Mesenchymal stem cell (in vitro differentiated cells and primary cell): ENCODE data around the gene WNT8B.

ENCODE experiments used
- DNase-seq: peaks from one replicate; pipeline ENCODE4 v3.0.0-alpha.2; 2013
- H2AFZ ChIP-seq: one replicate; pipeline ENCODE4 v1.6.1; 2013; ENCODE audit warnings: low read depth, mild to moderate bottlenecking, control low read depth, inconsistent platforms, low read length, moderate library complexity
- H2AK5ac ChIP-seq: 2 replicates; pipeline ENCODE4 v1.6.1; 2013; ENCODE audit warnings: low read length, moderate library complexity, mild to moderate bottlenecking, inconsistent platforms; ENCODE audit not compliant: severe bottlenecking
- H2BK120ac ChIP-seq: one replicate; pipeline ENCODE4 v1.6.1; 2013; ENCODE audit warnings: low read depth, mild to moderate bottlenecking, inconsistent platforms, low read length, moderate library complexity
- H2BK12ac ChIP-seq, 2 experiments: one replicate each; pipeline ENCODE4 v1.6.1; 2013; ENCODE audit warnings: inconsistent platforms in 2 of 2, low read length in 2 of 2, mild to moderate bottlenecking in 2 of 2, moderate library complexity in 2 of 2, control low read depth in 1 of 2
- H2BK15ac ChIP-seq: one replicate; pipeline ENCODE4 v1.6.1; 2013; ENCODE audit warnings: mild to moderate bottlenecking, low read depth, inconsistent platforms; ENCODE audit not compliant: poor library complexity, severe bottlenecking
- H2BK5ac ChIP-seq: 2 replicates; pipeline ENCODE4 v1.6.1; 2013; ENCODE audit warnings: low read depth, mild to moderate bottlenecking, low read length, control low read depth, inconsistent platforms; ENCODE audit not compliant: poor library complexity, severe bottlenecking
- H3K14ac ChIP-seq, 2 experiments: one replicate each; pipeline ENCODE4 v1.6.1; 2013; ENCODE audit warnings: inconsistent platforms in 2 of 2, low read length in 2 of 2, control low read depth in 1 of 2, mild to moderate bottlenecking in 1 of 2, moderate library complexity in 1 of 2
- H3K18ac ChIP-seq, 2 experiments: one replicate each; pipeline ENCODE4 v1.6.1; 2013; ENCODE audit warnings: inconsistent platforms in 2 of 2, low read length in 2 of 2, control low read depth in 1 of 2, low read depth in 1 of 2, mild to moderate bottlenecking in 1 of 2
- H3K23ac ChIP-seq, 2 experiments: one replicate each; pipeline ENCODE4 v1.6.1; 2013; ENCODE audit warnings: inconsistent platforms in 2 of 2, low read length in 2 of 2, mild to moderate bottlenecking in 2 of 2, moderate library complexity in 2 of 2, control low read depth in 1 of 2
- H3K27ac ChIP-seq: 2 replicates; pipeline ENCODE4 v1.5.1; 2013; ENCODE audit warnings: mild to moderate bottlenecking, moderate library complexity, low read length, control low read depth, inconsistent platforms; ENCODE audit not compliant: poor library complexity, severe bottlenecking
- H3K27me3 ChIP-seq, 2 experiments: 2 replicates each; pipeline versions ENCODE4 v1.6.1 to v1.7.0; 2013; ENCODE audit warnings: low read length in 2 of 2, mild to moderate bottlenecking in 2 of 2, moderate library complexity in 2 of 2, control low read depth in 1 of 2, inconsistent platforms in 1 of 2; ENCODE audit not compliant: control insufficient read depth in 1 of 2, insufficient read depth in 1 of 2
- H3K36me3 ChIP-seq, 2 experiments: 2 replicates each; pipeline versions ENCODE4 v1.6.1 to v1.7.0; 2013; ENCODE audit warnings: low read length in 2 of 2, control low read depth in 1 of 2, inconsistent platforms in 1 of 2, low read depth in 1 of 2, mild to moderate bottlenecking in 1 of 2; ENCODE audit not compliant: insufficient read depth in 2 of 2, control insufficient read depth in 1 of 2
- H3K4ac ChIP-seq, 2 experiments: one replicate each; pipeline ENCODE4 v1.6.1; 2013; ENCODE audit warnings: inconsistent platforms in 2 of 2, low read length in 2 of 2, mild to moderate bottlenecking in 2 of 2, moderate library complexity in 2 of 2, control low read depth in 1 of 2, low read depth in 1 of 2
- H3K4me1 ChIP-seq: 2 replicates; pipeline ENCODE4 v1.6.1; 2013; ENCODE audit warnings: low read depth, low read length, control low read depth; ENCODE audit not compliant: control insufficient read depth, insufficient read depth
- H3K4me2 ChIP-seq: 2 replicates; pipeline ENCODE4 v1.6.1; 2013; ENCODE audit warnings: low read length, mild to moderate bottlenecking, inconsistent platforms; ENCODE audit not compliant: poor library complexity, severe bottlenecking
- H3K4me3 ChIP-seq, 2 experiments: 2 replicates each; pipeline versions ENCODE4 v1.5.1 to v1.7.0; 2013; ENCODE audit warnings: low read length in 2 of 2, mild to moderate bottlenecking in 2 of 2, control low read depth in 1 of 2, low read depth in 1 of 2; ENCODE audit not compliant: insufficient read depth in 1 of 2
- H3K79me1 ChIP-seq: replicated peaks from 2 replicates; pipeline ENCODE4 v1.6.1; 2013; ENCODE audit warnings: mild to moderate bottlenecking, control low read depth, low read length, inconsistent platforms; ENCODE audit not compliant: poor library complexity, severe bottlenecking
- H3K9ac ChIP-seq: 2 replicates; pipeline ENCODE4 v1.7.0; 2013; ENCODE audit warnings: mild to moderate bottlenecking, low read length, moderate library complexity
- H3K9me3 ChIP-seq: 2 replicates; pipeline ENCODE4 v1.7.0; 2013; ENCODE audit warnings: mild to moderate bottlenecking, low read length; ENCODE audit not compliant: control insufficient read depth
- H4K8ac ChIP-seq: one replicate; pipeline ENCODE4 v1.6.1; 2013; ENCODE audit warnings: inconsistent platforms, mild to moderate bottlenecking, low read length, moderate library complexity
- H4K91ac ChIP-seq: one replicate; pipeline ENCODE4 v1.6.1; 2013; ENCODE audit warnings: mild to moderate bottlenecking, low read length, inconsistent platforms
- WGBS: methylation state at CpG from one replicate; pipeline ENCODE4 v1.1.7; 2013; ENCODE audit warnings: mixed read lengths; 5-methylcytosine and 5-hydroxymethylcytosine counted together

Gene WNT8B

GRCh38 chr10:100516847-100517246 lies 54.0 kb downstream of the WNT8B start:
- Histone ChIP-seq H2AK5ac (no peak overlapping the region), H4K8ac (no peak overlapping the region), H3K27me3 (peaks cover 0 to 13% of the 10 kb centered on the region in 2 experiments), H3K79me1 (no peaks in the 10 kb centered on the region), H2BK12ac (no peak overlapping the region), H3K14ac (no peak overlapping the region), H3K4me3 (no peak overlapping the region), H3K4me2 (no peak overlapping the region), H3K18ac (no peak overlapping the region), H4K91ac (no peak overlapping the region), H3K9ac (no peak overlapping the region), H3K4ac (no peak overlapping the region), H2BK120ac (no peak overlapping the region), H2BK5ac (no peak overlapping the region), H2AFZ (no peak overlapping the region), H3K36me3 (peaks cover 4 to 12% of the 10 kb centered on the region in 2 experiments), H3K27ac (no peak overlapping the region), H3K23ac (no peak overlapping the region), H3K9me3 (no peaks in the 10 kb centered on the region), H2BK15ac (no peak overlapping the region), H3K4me1 (peaks cover 7% of the 10 kb centered on the region)
- WGBS = 79% methylated on average over 2 of the region's 2 CpGs
- peak; percentile 21 for DNase-seq

- H3K36me3 ChIP-seq = peaks cover 10 to 23% of the 10 kb centered on the region in 2 experiments
- peaks cover 0 to 7% of the 10 kb centered on the region in 2 experiments for H3K27me3 ChIP-seq
- no peak overlapping the region for H3K27ac ChIP-seq
- peak; percentile 78 for DNase-seq
- H3K9ac ChIP-seq = peak overlapping the region; percentile 69
- no peak overlapping the region for H2BK12ac ChIP-seq
- H3K4ac ChIP-seq = no peak overlapping the region
- no peak overlapping the region for H2BK120ac ChIP-seq
- no peak overlapping the region for H4K91ac ChIP-seq
- H3K79me1 ChIP-seq = peaks cover 2% of the 10 kb centered on the region
- H2AFZ ChIP-seq = no peak overlapping the region
- H2AK5ac ChIP-seq = no peak overlapping the region
- H3K4me2 ChIP-seq = peak overlapping the region; percentile 95
- H3K4me1 ChIP-seq = peaks cover 12% of the 10 kb centered on the region
- no peak overlapping the region for H4K8ac ChIP-seq
- H2BK15ac ChIP-seq = no peak overlapping the region
- no peak overlapping the region for H3K18ac ChIP-seq
- no peaks in the 10 kb centered on the region for H3K9me3 ChIP-seq
- H3K23ac ChIP-seq = no peak overlapping the region
- no peak overlapping the region for H3K14ac ChIP-seq
- H2BK5ac ChIP-seq = no peak overlapping the region
- H3K4me3 ChIP-seq = peak overlapping the region in 1 of 2 experiments; percentile 77
- 24% methylated on average over 7 of the region's 7 CpGs for WGBS
These were observed 56.0 kb downstream of the WNT8B start for GRCh38 chr10:100518761-100519241.

GRCh38 chr10:100519311-100520051 lies 56.7 kb downstream of the WNT8B start, which contains the start of gene SEC31B:
Gene SEC31B (minus strand): TSS chr10:100519861. CDS start chr10:100516952, 2,909 bp downstream.
- H3K79me1 ChIP-seq = peaks cover 5% of the 10 kb centered on the region
- peaks cover 17 to 30% of the 10 kb centered on the region in 2 experiments for H3K36me3 ChIP-seq
- H2BK5ac ChIP-seq = no peak within 1 kb of the TSS
- peak within 1 kb of the TSS; percentile 38 to 54 for H3K18ac ChIP-seq
- H3K27me3 ChIP-seq = peaks cover 0 to 7% of the 10 kb centered on the region in 2 experiments
- H3K9ac ChIP-seq = peak within 1 kb of the TSS; percentile 69
- H2BK12ac ChIP-seq = peak within 1 kb of the TSS in 1 of 2 experiments; percentile 38
- DNase-seq = peak; percentile 44
- peaks cover 12% of the 10 kb centered on the region for H3K4me1 ChIP-seq
- H2BK120ac ChIP-seq = no peak within 1 kb of the TSS
- no peaks in the 10 kb centered on the region for H3K9me3 ChIP-seq
- peak within 1 kb of the TSS; percentile 75 for H4K8ac ChIP-seq
- H2BK15ac ChIP-seq = peak within 1 kb of the TSS; percentile 61
- peak within 1 kb of the TSS; percentile 22 for H4K91ac ChIP-seq
- no peak within 1 kb of the TSS for H3K27ac ChIP-seq
- H3K23ac ChIP-seq = peak within 1 kb of the TSS in 1 of 2 experiments; percentile 15
- H2AK5ac ChIP-seq = no peak within 1 kb of the TSS
- H3K4ac ChIP-seq = no peak within 1 kb of the TSS
- H3K4me3 ChIP-seq = peak within 1 kb of the TSS; percentile 52 to 77
- H3K4me2 ChIP-seq = peak within 1 kb of the TSS; percentile 95
- 2% methylated on average over 70 of the region's 72 CpGs for WGBS
- H3K14ac ChIP-seq = peak within 1 kb of the TSS in 1 of 2 experiments; percentile 35
- H2AFZ ChIP-seq = peak within 1 kb of the TSS; percentile 36

GRCh38 chr10:100520811-100521210 lies 58.0 kb downstream of the WNT8B start:
- Histone ChIP-seq H4K91ac (no peak overlapping the region), H3K9ac (no peak overlapping the region), H2BK120ac (no peak overlapping the region), H3K4ac (no peak overlapping the region), H3K4me1 (peaks cover 12% of the 10 kb centered on the region), H3K36me3 (peaks cover 25 to 39% of the 10 kb centered on the region in 2 experiments), H3K4me2 (no peak overlapping the region), H3K79me1 (peaks cover 7% of the 10 kb centered on the region), H3K23ac (no peak overlapping the region), H3K4me3 (no peak overlapping the region), H3K27ac (no peak overlapping the region), H2BK15ac (no peak overlapping the region), H2AFZ (no peak overlapping the region), H4K8ac (no peak overlapping the region), H3K27me3 (peaks cover 0 to 7% of the 10 kb centered on the region in 2 experiments), H3K9me3 (no peaks in the 10 kb centered on the region), H3K14ac (no peak overlapping the region), H2BK12ac (no peak overlapping the region), H2BK5ac (no peak overlapping the region), H2AK5ac (no peak overlapping the region), H3K18ac (no peak overlapping the region)
- WGBS = 29% methylated on average over 3 of the region's 3 CpGs
- DNase-seq = peak; percentile 26
